Ishikawa (cell line): ENCODE results near the gene RPP25.

Source experiments
- CEBPB ChIP-seq: IDR thresholded peaks from 2 replicates; pipeline ENCODE4 v1.6.1; 2012
- EGR1 ChIP-seq: IDR thresholded peaks from 2 replicates; pipeline ENCODE4 v1.6.1; 2012
- RAD21 ChIP-seq: IDR thresholded peaks from 2 replicates; pipeline ENCODE4 v1.6.1; 2012; ENCODE audit warnings: low read depth
- TAF1 ChIP-seq: IDR thresholded peaks from 2 replicates; pipeline ENCODE4 v1.6.1; 2012; ENCODE audit warnings: low read depth, mild to moderate bottlenecking
- YY1 ChIP-seq: IDR thresholded peaks from 2 replicates; pipeline ENCODE4 v1.6.1; 2012; ENCODE audit warnings: low read depth
- TF ChIP-seq, protein P1 (sequence below): IDR thresholded peaks from 2 replicates; pipeline ENCODE4 v1.6.1; 2012; ENCODE audit warnings: low read depth, mild to moderate bottlenecking
- TF ChIP-seq, protein P2 (sequence below): IDR thresholded peaks from 2 replicates; pipeline ENCODE4 v1.6.1; 2012

DNA sequence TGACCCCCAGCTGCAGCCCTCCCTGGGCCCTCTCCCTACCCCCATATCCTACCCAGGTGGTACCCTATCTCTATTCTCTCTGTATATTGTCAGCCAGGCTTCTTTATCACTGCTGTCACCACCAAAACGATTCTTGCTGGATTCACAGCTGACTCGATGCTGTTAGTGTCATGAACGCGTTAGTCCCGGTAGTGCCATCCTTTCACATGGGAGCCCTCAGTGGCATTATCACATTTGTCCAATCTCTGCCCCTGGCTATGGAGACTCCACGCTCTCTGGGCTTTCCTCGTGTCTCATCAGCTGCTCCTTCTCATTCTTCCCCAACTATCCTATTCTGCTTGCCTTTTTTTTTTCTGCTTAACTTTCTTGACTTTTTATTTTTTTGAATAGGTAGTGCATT, 45.8 kb upstream of the RPP25 start:
- TF ChIP-seq, protein P1, sequence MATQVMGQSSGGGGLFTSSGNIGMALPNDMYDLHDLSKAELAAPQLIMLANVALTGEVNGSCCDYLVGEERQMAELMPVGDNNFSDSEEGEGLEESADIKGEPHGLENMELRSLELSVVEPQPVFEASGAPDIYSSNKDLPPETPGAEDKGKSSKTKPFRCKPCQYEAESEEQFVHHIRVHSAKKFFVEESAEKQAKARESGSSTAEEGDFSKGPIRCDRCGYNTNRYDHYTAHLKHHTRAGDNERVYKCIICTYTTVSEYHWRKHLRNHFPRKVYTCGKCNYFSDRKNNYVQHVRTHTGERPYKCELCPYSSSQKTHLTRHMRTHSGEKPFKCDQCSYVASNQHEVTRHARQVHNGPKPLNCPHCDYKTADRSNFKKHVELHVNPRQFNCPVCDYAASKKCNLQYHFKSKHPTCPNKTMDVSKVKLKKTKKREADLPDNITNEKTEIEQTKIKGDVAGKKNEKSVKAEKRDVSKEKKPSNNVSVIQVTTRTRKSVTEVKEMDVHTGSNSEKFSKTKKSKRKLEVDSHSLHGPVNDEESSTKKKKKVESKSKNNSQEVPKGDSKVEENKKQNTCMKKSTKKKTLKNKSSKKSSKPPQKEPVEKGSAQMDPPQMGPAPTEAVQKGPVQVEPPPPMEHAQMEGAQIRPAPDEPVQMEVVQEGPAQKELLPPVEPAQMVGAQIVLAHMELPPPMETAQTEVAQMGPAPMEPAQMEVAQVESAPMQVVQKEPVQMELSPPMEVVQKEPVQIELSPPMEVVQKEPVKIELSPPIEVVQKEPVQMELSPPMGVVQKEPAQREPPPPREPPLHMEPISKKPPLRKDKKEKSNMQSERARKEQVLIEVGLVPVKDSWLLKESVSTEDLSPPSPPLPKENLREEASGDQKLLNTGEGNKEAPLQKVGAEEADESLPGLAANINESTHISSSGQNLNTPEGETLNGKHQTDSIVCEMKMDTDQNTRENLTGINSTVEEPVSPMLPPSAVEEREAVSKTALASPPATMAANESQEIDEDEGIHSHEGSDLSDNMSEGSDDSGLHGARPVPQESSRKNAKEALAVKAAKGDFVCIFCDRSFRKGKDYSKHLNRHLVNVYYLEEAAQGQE, result no peak
- TF ChIP-seq, protein P2, sequence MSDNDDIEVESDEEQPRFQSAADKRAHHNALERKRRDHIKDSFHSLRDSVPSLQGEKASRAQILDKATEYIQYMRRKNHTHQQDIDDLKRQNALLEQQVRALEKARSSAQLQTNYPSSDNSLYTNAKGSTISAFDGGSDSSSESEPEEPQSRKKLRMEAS, result no peak
- no peak for TF ChIP-seq CEBPB
- no peak for TF ChIP-seq RAD21
- TF ChIP-seq TAF1, result no peak
- TF ChIP-seq YY1, result no peak
- TF ChIP-seq EGR1, result no peak
